ENCODE data around the gene TMBIM1. TPM values are rescaled to one million over a fixed set of nuclear protein-coding genes. Genes with fewer than 3 reads are reported as not detected.

Gene TMBIM1
- polyA plus RNA-seq, 1 experiment = 91.4 TPM

GRCh38 chr2:218238887-218239286 lies 53.4 kb downstream of the TMBIM1 start:
- Histone ChIP-seq H3K27ac (ENCODE audit: low read depth, low read length) (no peak overlapping the region), H3K27me3 (ENCODE audit: control insufficient read depth, insufficient read depth, low read length) (no peaks in the 10 kb centered on the region), H3K9me3 (ENCODE audit: control insufficient read depth, insufficient read depth, low read length) (no peaks in the 10 kb centered on the region), H3K4me3 (ENCODE audit: low read depth, low read length) (no peak overlapping the region)
- ChIA-PET POLR2A (interaction anchor here (0.7 kb wide), 1 partner anchor 20 kb away, joined by 3 read pairs; no protein-coding TSS in a partner anchor), CTCF (no interaction called here)
- TF ChIP-seq CTCF (IDR thresholded peaks at IDR 0.05; ENCODE audit: low read depth, low read length) = no peak
- DNase-seq (ENCODE audit: low read depth, low spot score) = no peak

- H3K27ac ChIP-seq (ENCODE audit: low read depth, low read length) = no peak overlapping the region
- ChIA-PET POLR2A (interaction anchor here (0.7 kb wide), 1 partner anchor 18 kb away, joined by 3 read pairs; no protein-coding TSS in a partner anchor), CTCF (no interaction called here)
- H3K27me3 ChIP-seq (ENCODE audit: control insufficient read depth, insufficient read depth, low read length) = no peaks in the 10 kb centered on the region
- TF ChIP-seq CTCF (IDR thresholded peaks at IDR 0.05; ENCODE audit: low read depth, low read length) = no peak
- H3K4me3 ChIP-seq (ENCODE audit: low read depth, low read length) = no peak overlapping the region
- no peaks in the 10 kb centered on the region for H3K9me3 ChIP-seq (ENCODE audit: control insufficient read depth, insufficient read depth, low read length)
- DNase-seq (ENCODE audit: low read depth, low spot score) = no peak
Measured at GRCh38 chr2:218236829-218237228, 55.5 kb downstream of the TMBIM1 start.

- H3K27ac ChIP-seq (ENCODE audit: low read depth, low read length) = no peak overlapping the region
- ChIA-PET CTCF (no interaction called here), POLR2A (interaction anchor here (0.5 to 1.0 kb wide), 3 partner anchors 9 to 27 kb away, joined by 3 read pairs; no protein-coding TSS in a partner anchor)
- H3K9me3 ChIP-seq (ENCODE audit: control insufficient read depth, insufficient read depth, low read length) = no peaks in the 10 kb centered on the region
- H3K4me3 ChIP-seq (ENCODE audit: low read depth, low read length) = no peak overlapping the region
- no peak for TF ChIP-seq CTCF (IDR thresholded peaks at IDR 0.05; ENCODE audit: low read depth, low read length)
- no peak for DNase-seq (ENCODE audit: low read depth, low spot score)
- H3K27me3 ChIP-seq (ENCODE audit: control insufficient read depth, insufficient read depth, low read length) = no peaks in the 10 kb centered on the region
Measured at GRCh38 chr2:218235017-218235416, 57.3 kb downstream of the TMBIM1 start.

- no peak overlapping the region for H3K4me3 ChIP-seq (ENCODE audit: low read depth, low read length)
- no peak overlapping the region for H3K27ac ChIP-seq (ENCODE audit: low read depth, low read length)
- POLR2A ChIA-PET = interaction anchor here (1.0 kb wide), 1 partner anchor 10 kb away, joined by 3 read pairs; no protein-coding TSS in a partner anchor
- no peak for TF ChIP-seq CTCF (IDR thresholded peaks at IDR 0.05; ENCODE audit: low read depth, low read length)
- no peak for DNase-seq (ENCODE audit: low read depth, low spot score)
- CTCF ChIA-PET = no interaction called here
- no peaks in the 10 kb centered on the region for H3K27me3 ChIP-seq (ENCODE audit: control insufficient read depth, insufficient read depth, low read length)
- no peaks in the 10 kb centered on the region for H3K9me3 ChIP-seq (ENCODE audit: control insufficient read depth, insufficient read depth, low read length)
Measured at GRCh38 chr2:218234521-218234920, 57.8 kb downstream of the TMBIM1 start.

GRCh38 chr2:218233543-218233942 lies 58.8 kb downstream of the TMBIM1 start:
- no peak for TF ChIP-seq CTCF (IDR thresholded peaks at IDR 0.05; ENCODE audit: low read depth, low read length)
- POLR2A ChIA-PET = no interaction called here
- Histone ChIP-seq H3K4me3 (ENCODE audit: low read depth, low read length) (no peak overlapping the region), H3K9me3 (ENCODE audit: control insufficient read depth, insufficient read depth, low read length) (no peaks in the 10 kb centered on the region), H3K27me3 (ENCODE audit: control insufficient read depth, insufficient read depth, low read length) (no peaks in the 10 kb centered on the region), H3K27ac (ENCODE audit: low read depth, low read length) (no peak overlapping the region)
- CTCF ChIA-PET = no interaction called here
- no peak for DNase-seq (ENCODE audit: low read depth, low spot score)
